Lower leg skin (tissue), 3 donors: ENCODE measurements around the gene PEG3.

Experiments
- CTCF ChIP-seq, 3 donors: fragments of 450-650 bp; IDR thresholded peaks; one replicate each; pipeline ENCODE4 v1.5.1; 2016; ENCODE audit warnings: antibody characterized with exemption in 3 of 3, mild to moderate bottlenecking in 3 of 3, moderate library complexity in 2 of 3
- POLR2A ChIP-seq, 2 donors: fragments of 450-650 bp; IDR thresholded peaks; one replicate each; pipeline ENCODE4 v1.6.1; 2016 to 2017; ENCODE audit warnings: antibody characterized with exemption in 2 of 2, mild to moderate bottlenecking in 1 of 2, moderate library complexity in 1 of 2

- no peak for TF ChIP-seq CTCF (IDR thresholded peaks at IDR 0.05)
- TF ChIP-seq POLR2A (IDR thresholded peaks at IDR 0.05), result no peak
Measured at GRCh38 chr19:56868446-56868845, 27.9 kb upstream of the PEG3 start.
